Endothelial cell (in vitro differentiated cells): ENCODE measurements around the gene DYRK1A. TPM values are rescaled to one million over a fixed set of nuclear protein-coding genes. Genes with fewer than 3 reads are reported as not detected.

Experiments used
- DNase-seq: peaks from one replicate; pipeline ENCODE4 v3.0.0; 2021; ENCODE audit warnings: low spot score
- H3K27ac Mint-ChIP-seq: one replicate; pipeline ENCODE4 v1.8.0; 2021; ENCODE audit warnings: mixed read lengths, inconsistent platforms; ENCODE audit not compliant: unreplicated experiment
- H3K27me3 Mint-ChIP-seq: one replicate; pipeline ENCODE4 v1.8.0; 2021; ENCODE audit warnings: mild to moderate bottlenecking, moderate library complexity, mixed read lengths, inconsistent platforms; ENCODE audit not compliant: unreplicated experiment
- H3K36me3 Mint-ChIP-seq: one replicate; pipeline ENCODE4 v1.8.0; 2021; ENCODE audit warnings: mild to moderate bottlenecking, low read depth, mixed read lengths, inconsistent platforms; ENCODE audit not compliant: unreplicated experiment
- H3K4me1 Mint-ChIP-seq: one replicate; pipeline ENCODE4 v1.8.0; 2021; ENCODE audit warnings: mild to moderate bottlenecking, mixed read lengths, inconsistent platforms; ENCODE audit not compliant: unreplicated experiment
- H3K4me3 Mint-ChIP-seq: one replicate; pipeline ENCODE4 v1.8.0; 2021; ENCODE audit warnings: mild to moderate bottlenecking, mixed read lengths, inconsistent platforms; ENCODE audit not compliant: unreplicated experiment
- H3K9me3 Mint-ChIP-seq: one replicate; pipeline ENCODE4 v1.8.0; 2021; ENCODE audit warnings: mixed read lengths, inconsistent platforms; ENCODE audit not compliant: unreplicated experiment
- CTCF ChIP-seq: fragments of 200-600 bp; sonication (generic); IDR thresholded peaks from one replicate; pipeline ENCODE4 v1.5.0; 2021; ENCODE audit warnings: antibody characterized with exemption; ENCODE audit not compliant: unreplicated experiment
- total RNA-seq: library from RNA; stranded (reverse); fragmentation: NEBNext Ultra II Directional; extraction: Animal tissue kit (Norgen Biotek cat#: 25700); gene quantifications from one replicate; pipeline ENCODE4 v1.2.1, GENCODE V29; 2021; ENCODE audit not compliant: unreplicated experiment

The DYRK1A gene
- total RNA-seq, 1 donor from 2014 or later, result 87.5 TPM

- H3K27me3 Mint-ChIP-seq, result no peaks in the 10 kb centered on the region
- H3K36me3 Mint-ChIP-seq, result no peaks in the 10 kb centered on the region
- DNase-seq, result no peak
- no peak overlapping the region for H3K4me3 Mint-ChIP-seq
- no peak for TF ChIP-seq CTCF
- no peaks in the 10 kb centered on the region for H3K9me3 Mint-ChIP-seq
- H3K4me1 Mint-ChIP-seq, result no peaks in the 10 kb centered on the region
- no peak overlapping the region for H3K27ac Mint-ChIP-seq
Observed at GRCh38 chr21:37558676-37559211, 192.2 kb downstream of the DYRK1A start.

DNA sequence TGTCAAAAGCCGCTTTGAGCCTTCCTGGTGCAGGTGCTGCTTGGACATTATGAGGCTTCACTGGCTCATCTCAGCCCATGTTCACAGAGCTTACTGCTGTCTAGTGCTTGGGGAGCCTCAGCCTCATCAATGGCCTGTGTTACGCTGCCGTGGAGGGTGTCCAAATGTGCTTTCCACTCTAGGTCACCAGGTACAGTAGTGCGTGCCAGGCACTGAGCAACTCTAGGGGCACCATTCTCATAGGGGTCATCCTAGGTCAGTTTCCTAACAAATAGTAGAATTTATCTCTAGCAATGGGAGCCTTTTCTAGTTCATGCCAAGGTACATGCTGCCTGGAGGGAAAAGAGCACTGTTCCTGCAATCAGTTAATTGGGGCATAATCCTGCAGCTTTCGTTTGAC lies 193.8 kb downstream of the DYRK1A start:
- Mint-ChIP-seq H3K4me3 (no peak overlapping the region), H3K4me1 (peaks cover 11% of the 10 kb centered on the region), H3K9me3 (no peaks in the 10 kb centered on the region), H3K27me3 (peaks cover 3% of the 10 kb centered on the region), H3K36me3 (no peaks in the 10 kb centered on the region), H3K27ac (no peak overlapping the region)
- TF ChIP-seq CTCF, result no peak
- no peak for DNase-seq

GRCh38 chr21:37561506-37561905 lies 194.9 kb downstream of the DYRK1A start:
- no peaks in the 10 kb centered on the region for H3K36me3 Mint-ChIP-seq
- H3K9me3 Mint-ChIP-seq, result no peaks in the 10 kb centered on the region
- H3K4me3 Mint-ChIP-seq, result no peak overlapping the region
- peaks cover 3% of the 10 kb centered on the region for H3K27me3 Mint-ChIP-seq
- TF ChIP-seq CTCF, result no peak
- H3K27ac Mint-ChIP-seq, result no peak overlapping the region
- peaks cover 11% of the 10 kb centered on the region for H3K4me1 Mint-ChIP-seq
- DNase-seq, result no peak

DNA sequence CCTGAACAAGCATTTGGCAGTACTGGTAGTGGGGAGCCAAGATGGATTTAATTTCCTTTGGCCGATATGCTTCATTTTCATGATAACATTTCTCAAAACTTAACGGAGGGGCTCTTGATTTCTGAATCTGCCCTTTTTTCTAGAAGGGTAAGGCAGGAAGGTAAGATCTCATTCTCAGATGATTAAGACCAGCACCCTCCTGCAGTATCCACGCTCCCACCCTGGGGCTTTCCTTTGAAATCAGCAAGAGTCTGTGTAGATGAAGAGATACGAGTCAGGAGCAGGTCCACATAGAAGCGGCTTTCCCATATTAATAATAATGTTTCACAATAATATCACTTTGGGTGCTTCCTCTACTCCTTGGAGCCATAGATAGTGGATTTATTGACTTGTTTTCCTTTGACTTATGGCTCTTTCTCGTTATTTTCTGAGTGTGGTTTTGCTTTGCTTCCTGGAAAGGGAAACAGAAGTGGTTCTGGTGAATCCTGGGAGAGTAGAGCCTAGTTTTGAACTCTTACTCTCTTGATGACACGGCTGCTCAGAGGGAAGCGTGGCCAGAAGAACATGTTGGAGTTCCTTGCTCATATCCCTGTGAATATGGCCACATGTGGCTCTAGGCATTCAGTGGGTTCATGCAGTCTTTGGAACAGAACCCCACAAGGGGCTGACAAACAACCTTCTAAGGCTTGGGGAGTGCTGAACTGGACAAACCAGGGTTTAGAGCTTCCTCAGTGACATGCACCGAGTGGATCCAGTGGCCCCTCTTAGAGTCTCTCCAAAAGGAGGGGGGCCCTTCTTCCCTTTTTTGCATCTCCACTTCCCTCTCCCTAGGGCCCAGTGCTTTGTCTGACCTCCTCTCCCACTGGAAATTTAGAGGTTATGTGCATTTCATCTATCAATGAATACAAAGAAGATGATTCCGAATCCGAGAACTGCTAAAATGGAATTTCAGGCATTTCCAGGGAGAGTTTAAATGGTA lies 195.7 kb downstream of the DYRK1A start:
- H3K36me3 Mint-ChIP-seq, result no peaks in the 10 kb centered on the region
- peaks cover 3% of the 10 kb centered on the region for H3K27me3 Mint-ChIP-seq
- H3K4me1 Mint-ChIP-seq, result peaks cover 11% of the 10 kb centered on the region
- DNase-seq, result no peak
- TF ChIP-seq CTCF, result no peak
- no peak overlapping the region for H3K4me3 Mint-ChIP-seq
- H3K9me3 Mint-ChIP-seq, result no peaks in the 10 kb centered on the region
- H3K27ac Mint-ChIP-seq, result no peak overlapping the region
